ENCODE measurements around the gene KRTAP11-1. TPM values are rescaled to one million over a fixed set of nuclear protein-coding genes. Genes with fewer than 3 reads are reported as not detected.

KRTAP11-1 gene, protein sequence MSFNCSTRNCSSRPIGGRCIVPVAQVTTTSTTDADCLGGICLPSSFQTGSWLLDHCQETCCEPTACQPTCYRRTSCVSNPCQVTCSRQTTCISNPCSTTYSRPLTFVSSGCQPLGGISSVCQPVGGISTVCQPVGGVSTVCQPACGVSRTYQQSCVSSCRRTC
- not detected in 2 replicates for total RNA-seq

DNA sequence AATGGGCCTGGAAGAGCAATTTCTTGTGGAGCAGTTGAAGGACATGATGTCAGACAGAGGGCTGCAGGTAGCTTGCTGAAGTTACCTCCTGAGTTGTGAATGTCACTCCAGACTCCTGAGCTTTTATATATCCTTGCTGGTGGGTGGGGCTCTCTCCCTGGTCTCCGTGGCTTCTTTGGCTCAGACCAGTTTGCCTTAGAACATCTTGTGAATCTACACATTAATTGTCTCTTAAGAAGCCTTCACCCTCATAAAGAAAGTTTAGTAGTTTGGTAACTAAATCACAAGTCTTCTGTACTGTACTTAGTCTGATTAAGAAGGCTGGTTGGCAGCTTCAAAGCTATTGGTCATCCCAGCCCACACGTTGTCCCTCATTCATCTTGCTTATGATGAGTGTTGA, at the start of gene KRTAP11-1:
TSS of gene KRTAP11-1 (minus strand) at position 101 of the 400 bp plus-strand sequence. CDS start at position 45, 56 bp downstream.

Other genes with a start within 250 kb of the KRTAP11-1 start
- gene KRTAP20-2, start 246.4 kb downstream of the KRTAP11-1 start, total RNA-seq, result not detected in 2 replicates
- not detected in 2 replicates for gene KRTAP20-3, start 238.7 kb downstream of the KRTAP11-1 start, total RNA-seq
- gene KRTAP21-3, start 162.8 kb downstream of the KRTAP11-1 start, total RNA-seq, result not detected in 2 replicates
- not detected in 2 replicates for gene KRTAP21-2, start 134.3 kb downstream of the KRTAP11-1 start, total RNA-seq
- gene KRTAP21-1, start 126.2 kb downstream of the KRTAP11-1 start, total RNA-seq, result not detected in 2 replicates
- gene KRTAP8-1, start 68.3 kb downstream of the KRTAP11-1 start, total RNA-seq, result not detected in 2 replicates
- not detected in 2 replicates for gene KRTAP7-1, start 51.8 kb downstream of the KRTAP11-1 start, total RNA-seq
- gene KRTAP19-8, start 156.9 kb upstream of the KRTAP11-1 start, total RNA-seq, result not detected in 2 replicates

Data from nasal cavity respiratory epithelium epithelial cell of viscerocranial mucosa (primary cell).